HG03135 (cell line): ENCODE measurements around the gene CNKSR3.

ENCODE experiments used
- ATAC-seq: cut with Tn5 transposase; IDR thresholded peaks from one replicate; pipeline ENCODE4 v1.9.1; 2021; ENCODE audit warnings: mild to moderate bottlenecking, moderate library complexity; ENCODE audit not compliant: unreplicated experiment

Gene CNKSR3

GRCh38 chr6:154481521-154482013 lies 28.9 kb downstream of the CNKSR3 start:
- no peak for ATAC-seq

GRCh38 chr6:154479771-154480639 lies 30.5 kb downstream of the CNKSR3 start:
- ATAC-seq, result no peak

GRCh38 chr6:154479351-154479769 lies 31.1 kb downstream of the CNKSR3 start:
- no peak for ATAC-seq

GRCh38 chr6:154478701-154479060 lies 31.8 kb downstream of the CNKSR3 start:
- no peak for ATAC-seq

- ATAC-seq, result no peak
Measured at GRCh38 chr6:154478021-154478700, 32.3 kb downstream of the CNKSR3 start.

GRCh38 chr6:154476494-154476893 lies 34.0 kb downstream of the CNKSR3 start:
- ATAC-seq, result no peak

- no peak for ATAC-seq
Measured at GRCh38 chr6:154474648-154475428, 35.6 kb downstream of the CNKSR3 start.

GRCh38 chr6:154473324-154473723 lies 37.2 kb downstream of the CNKSR3 start:
- ATAC-seq, result no peak

GRCh38 chr6:154471609-154472362 lies 38.7 kb downstream of the CNKSR3 start:
- ATAC-seq, result no peak

- no peak for ATAC-seq
Measured at GRCh38 chr6:154469306-154469935, 41.1 kb downstream of the CNKSR3 start.

- ATAC-seq, result no peak
Measured at GRCh38 chr6:154468760-154469159, 41.7 kb downstream of the CNKSR3 start.

GRCh38 chr6:154466971-154467679 lies 43.4 kb downstream of the CNKSR3 start:
- no peak for ATAC-seq

- ATAC-seq, result no peak
Measured at GRCh38 chr6:154466139-154466538, 44.3 kb downstream of the CNKSR3 start.

- no peak for ATAC-seq
Measured at GRCh38 chr6:154463573-154464419, 46.7 kb downstream of the CNKSR3 start.

- no peak for ATAC-seq
Measured at GRCh38 chr6:154462425-154462824, 48.1 kb downstream of the CNKSR3 start.

GRCh38 chr6:154461348-154461747 lies 49.1 kb downstream of the CNKSR3 start:
- ATAC-seq, result no peak

- no peak for ATAC-seq
Measured at GRCh38 chr6:154460306-154461071, 50.0 kb downstream of the CNKSR3 start.

GRCh38 chr6:154459513-154459912 lies 51.0 kb downstream of the CNKSR3 start:
- ATAC-seq, result no peak
